Measurements from ENCODE around the gene EFCAB6. TPM values are rescaled to one million over a fixed set of nuclear protein-coding genes. Genes with fewer than 3 reads are reported as not detected.

Gene EFCAB6
- total RNA-seq, 1 experiment from 2014 or later, result 0.94 TPM

DNA sequence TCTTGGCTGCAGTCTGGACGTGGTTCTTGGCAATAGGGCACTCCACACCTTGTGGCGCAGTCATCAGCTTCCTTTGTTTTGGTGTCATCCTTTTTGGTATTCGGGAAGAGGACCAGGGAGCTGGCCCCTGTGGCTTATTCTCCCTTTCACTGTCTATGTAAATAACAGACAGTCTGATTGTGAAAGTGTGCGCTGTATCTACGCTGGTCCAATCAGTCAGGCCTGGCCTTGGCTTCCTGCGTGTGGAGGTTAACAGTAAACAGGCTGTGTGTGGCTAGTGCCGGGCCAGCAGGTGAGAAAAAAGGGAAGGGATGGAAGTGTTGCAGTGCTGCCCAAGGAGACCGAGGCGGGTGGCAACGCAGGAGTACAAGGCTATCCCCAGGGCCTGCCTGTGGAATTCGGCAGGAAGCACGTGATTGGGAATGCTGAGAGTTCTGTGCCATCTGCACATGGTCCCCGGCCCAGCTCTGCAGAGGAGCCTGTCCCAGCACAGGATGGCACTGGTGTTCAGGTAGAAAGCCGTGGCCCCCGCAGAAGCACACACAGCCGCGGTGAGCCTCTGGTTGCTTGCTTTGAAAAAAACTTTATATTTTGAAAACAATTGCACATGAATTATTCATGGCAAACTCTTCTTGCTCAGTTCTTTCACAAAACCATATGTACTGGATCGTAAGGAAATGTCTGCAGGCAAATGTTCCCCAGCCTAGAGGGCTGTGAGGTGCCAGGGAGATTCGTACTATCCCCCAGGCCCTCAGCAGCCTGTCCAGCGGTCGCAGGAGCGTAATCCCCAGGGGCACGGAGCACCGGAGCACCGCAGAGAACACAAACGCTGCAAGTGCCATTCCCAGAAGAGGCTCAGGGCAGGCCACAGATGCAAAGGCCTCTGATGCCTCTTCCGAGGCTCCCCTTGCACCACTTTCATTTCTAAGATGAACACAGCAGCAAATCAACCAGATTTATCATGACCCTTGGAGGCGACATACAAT, 174.5 kb downstream of the EFCAB6 start:
- Mint-ChIP-seq H3K4me3 (no peak overlapping the region), H3K36me3 (peaks cover 13% of the 10 kb centered on the region), H3K27ac (no peak overlapping the region), H3K9me3 (peaks cover 23% of the 10 kb centered on the region), H3K27me3 (ENCODE audit: low read depth) (no peaks in the 10 kb centered on the region), H3K4me1 (no peaks in the 10 kb centered on the region)
- no peak for TF ChIP-seq GABPB1 (CRISPR knock-in tag; IDR thresholded peaks at IDR 0.05)
- TF ChIP-seq FOXP1 (CRISPR knock-in tag; IDR thresholded peaks at IDR 0.05; ENCODE audit: borderline replicate concordance), result no peak
- TF ChIP-seq, protein P1, sequence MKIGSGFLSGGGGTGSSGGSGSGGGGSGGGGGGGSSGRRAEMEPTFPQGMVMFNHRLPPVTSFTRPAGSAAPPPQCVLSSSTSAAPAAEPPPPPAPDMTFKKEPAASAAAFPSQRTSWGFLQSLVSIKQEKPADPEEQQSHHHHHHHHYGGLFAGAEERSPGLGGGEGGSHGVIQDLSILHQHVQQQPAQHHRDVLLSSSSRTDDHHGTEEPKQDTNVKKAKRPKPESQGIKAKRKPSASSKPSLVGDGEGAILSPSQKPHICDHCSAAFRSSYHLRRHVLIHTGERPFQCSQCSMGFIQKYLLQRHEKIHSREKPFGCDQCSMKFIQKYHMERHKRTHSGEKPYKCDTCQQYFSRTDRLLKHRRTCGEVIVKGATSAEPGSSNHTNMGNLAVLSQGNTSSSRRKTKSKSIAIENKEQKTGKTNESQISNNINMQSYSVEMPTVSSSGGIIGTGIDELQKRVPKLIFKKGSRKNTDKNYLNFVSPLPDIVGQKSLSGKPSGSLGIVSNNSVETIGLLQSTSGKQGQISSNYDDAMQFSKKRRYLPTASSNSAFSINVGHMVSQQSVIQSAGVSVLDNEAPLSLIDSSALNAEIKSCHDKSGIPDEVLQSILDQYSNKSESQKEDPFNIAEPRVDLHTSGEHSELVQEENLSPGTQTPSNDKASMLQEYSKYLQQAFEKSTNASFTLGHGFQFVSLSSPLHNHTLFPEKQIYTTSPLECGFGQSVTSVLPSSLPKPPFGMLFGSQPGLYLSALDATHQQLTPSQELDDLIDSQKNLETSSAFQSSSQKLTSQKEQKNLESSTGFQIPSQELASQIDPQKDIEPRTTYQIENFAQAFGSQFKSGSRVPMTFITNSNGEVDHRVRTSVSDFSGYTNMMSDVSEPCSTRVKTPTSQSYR (CRISPR knock-in tag; IDR thresholded peaks at IDR 0.05), result no peak
- TF ChIP-seq, protein P2, sequence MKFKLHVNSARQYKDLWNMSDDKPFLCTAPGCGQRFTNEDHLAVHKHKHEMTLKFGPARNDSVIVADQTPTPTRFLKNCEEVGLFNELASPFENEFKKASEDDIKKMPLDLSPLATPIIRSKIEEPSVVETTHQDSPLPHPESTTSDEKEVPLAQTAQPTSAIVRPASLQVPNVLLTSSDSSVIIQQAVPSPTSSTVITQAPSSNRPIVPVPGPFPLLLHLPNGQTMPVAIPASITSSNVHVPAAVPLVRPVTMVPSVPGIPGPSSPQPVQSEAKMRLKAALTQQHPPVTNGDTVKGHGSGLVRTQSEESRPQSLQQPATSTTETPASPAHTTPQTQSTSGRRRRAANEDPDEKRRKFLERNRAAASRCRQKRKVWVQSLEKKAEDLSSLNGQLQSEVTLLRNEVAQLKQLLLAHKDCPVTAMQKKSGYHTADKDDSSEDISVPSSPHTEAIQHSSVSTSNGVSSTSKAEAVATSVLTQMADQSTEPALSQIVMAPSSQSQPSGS (CRISPR knock-in tag; IDR thresholded peaks at IDR 0.05; ENCODE audit: borderline replicate concordance, low read depth), result no peak
- TF ChIP-seq, protein P3, sequence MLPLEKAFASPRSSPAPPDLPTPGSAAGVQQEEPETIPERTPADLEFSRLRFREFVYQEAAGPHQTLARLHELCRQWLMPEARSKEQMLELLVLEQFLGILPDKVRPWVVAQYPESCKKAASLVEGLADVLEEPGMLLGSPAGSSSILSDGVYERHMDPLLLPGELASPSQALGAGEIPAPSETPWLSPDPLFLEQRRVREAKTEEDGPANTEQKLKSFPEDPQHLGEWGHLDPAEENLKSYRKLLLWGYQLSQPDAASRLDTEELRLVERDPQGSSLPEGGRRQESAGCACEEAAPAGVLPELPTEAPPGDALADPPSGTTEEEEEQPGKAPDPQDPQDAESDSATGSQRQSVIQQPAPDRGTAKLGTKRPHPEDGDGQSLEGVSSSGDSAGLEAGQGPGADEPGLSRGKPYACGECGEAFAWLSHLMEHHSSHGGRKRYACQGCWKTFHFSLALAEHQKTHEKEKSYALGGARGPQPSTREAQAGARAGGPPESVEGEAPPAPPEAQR (CRISPR knock-in tag; IDR thresholded peaks at IDR 0.05), result no peak
- TF ChIP-seq, protein P4, sequence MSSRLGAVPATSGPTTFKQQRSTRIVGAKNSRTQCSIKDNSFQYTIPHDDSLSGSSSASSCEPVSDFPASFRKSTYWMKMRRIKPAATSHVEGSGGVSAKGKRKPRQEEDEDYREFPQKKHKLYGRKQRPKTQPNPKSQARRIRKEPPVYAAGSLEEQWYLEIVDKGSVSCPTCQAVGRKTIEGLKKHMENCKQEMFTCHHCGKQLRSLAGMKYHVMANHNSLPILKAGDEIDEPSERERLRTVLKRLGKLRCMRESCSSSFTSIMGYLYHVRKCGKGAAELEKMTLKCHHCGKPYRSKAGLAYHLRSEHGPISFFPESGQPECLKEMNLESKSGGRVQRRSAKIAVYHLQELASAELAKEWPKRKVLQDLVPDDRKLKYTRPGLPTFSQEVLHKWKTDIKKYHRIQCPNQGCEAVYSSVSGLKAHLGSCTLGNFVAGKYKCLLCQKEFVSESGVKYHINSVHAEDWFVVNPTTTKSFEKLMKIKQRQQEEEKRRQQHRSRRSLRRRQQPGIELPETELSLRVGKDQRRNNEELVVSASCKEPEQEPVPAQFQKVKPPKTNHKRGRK (CRISPR knock-in tag; IDR thresholded peaks at IDR 0.05; ENCODE audit: borderline replicate concordance), result no peak
- TF ChIP-seq, protein P5, sequence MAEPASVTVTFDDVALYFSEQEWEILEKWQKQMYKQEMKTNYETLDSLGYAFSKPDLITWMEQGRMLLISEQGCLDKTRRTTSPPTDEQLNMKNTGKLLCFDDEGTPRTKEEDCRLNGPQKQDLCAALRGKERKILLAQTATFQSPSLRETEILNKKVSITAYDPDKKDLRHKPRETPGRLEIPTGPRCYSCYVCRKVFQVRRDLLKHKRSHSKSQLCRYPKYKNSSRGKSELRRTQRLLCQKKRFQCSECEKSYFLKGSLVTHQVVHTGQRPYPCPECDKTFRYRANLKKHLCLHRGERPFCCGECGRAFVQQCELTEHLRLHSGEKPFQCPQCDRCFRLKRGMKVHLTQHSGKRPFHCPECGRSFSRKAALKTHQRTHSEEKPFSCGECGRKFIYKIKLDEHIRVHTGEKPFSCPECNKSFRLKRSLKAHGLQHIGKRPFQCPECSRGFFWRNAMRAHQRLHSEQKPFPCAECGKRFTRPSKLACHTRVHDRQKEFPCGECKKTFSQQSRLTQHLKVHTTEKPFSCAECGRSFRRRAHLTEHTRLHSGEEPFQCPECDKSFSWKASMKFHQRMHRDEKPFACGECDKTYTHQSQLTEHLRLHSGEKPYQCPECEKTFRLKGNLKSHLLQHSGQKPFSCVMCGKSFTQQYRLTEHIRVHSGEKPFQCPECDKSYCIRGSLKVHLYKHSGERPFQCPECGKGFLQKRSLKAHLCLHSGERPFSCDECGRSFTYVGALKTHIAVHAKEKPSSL (CRISPR knock-in tag; conservative IDR thresholded peaks at IDR 0.05), result no peak
- TF ChIP-seq SMAD4 (CRISPR knock-in tag; IDR thresholded peaks at IDR 0.05), result no peak
- TF ChIP-seq EMX1 (CRISPR knock-in tag; IDR thresholded peaks at IDR 0.05), result no peak
- TF ChIP-seq, protein P6, sequence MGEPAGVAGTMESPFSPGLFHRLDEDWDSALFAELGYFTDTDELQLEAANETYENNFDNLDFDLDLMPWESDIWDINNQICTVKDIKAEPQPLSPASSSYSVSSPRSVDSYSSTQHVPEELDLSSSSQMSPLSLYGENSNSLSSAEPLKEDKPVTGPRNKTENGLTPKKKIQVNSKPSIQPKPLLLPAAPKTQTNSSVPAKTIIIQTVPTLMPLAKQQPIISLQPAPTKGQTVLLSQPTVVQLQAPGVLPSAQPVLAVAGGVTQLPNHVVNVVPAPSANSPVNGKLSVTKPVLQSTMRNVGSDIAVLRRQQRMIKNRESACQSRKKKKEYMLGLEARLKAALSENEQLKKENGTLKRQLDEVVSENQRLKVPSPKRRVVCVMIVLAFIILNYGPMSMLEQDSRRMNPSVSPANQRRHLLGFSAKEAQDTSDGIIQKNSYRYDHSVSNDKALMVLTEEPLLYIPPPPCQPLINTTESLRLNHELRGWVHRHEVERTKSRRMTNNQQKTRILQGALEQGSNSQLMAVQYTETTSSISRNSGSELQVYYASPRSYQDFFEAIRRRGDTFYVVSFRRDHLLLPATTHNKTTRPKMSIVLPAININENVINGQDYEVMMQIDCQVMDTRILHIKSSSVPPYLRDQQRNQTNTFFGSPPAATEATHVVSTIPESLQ (CRISPR knock-in tag; IDR thresholded peaks at IDR 0.05), result no peak
- TF ChIP-seq SMAD3 (CRISPR knock-in tag; IDR thresholded peaks at IDR 0.05; ENCODE audit: borderline replicate concordance), result no peak
- no peak for TF ChIP-seq ZNF317 (CRISPR knock-in tag; IDR thresholded peaks at IDR 0.05; ENCODE audit: borderline replicate concordance, low read depth)
- no peak for TF ChIP-seq ZNF416 (CRISPR knock-in tag; IDR thresholded peaks at IDR 0.05)
- ATAC-seq, result no peak; the same call in 1 of the 2 replicates
- ChIA-PET POLR2A (no interaction called here), CTCF (no interaction called here)
- DNase-seq (ENCODE audit: low spot score), result no peak
